Loucy (cell line): ENCODE measurements around the gene ORMDL3.

Experiments
- CTCF ChIP-seq: fragments of 200-600 bp; sonication (generic); conservative IDR thresholded peaks from 2 replicates; pipeline ENCODE4 v1.5.1; 2014; ENCODE audit warnings: mild to moderate bottlenecking, antibody characterized with exemption, low read length
- EZH2phosphoT487 ChIP-seq: fragments of 200-600 bp; IDR thresholded peaks from 2 replicates; pipeline ENCODE4 v1.6.1; 2018; ENCODE audit warnings: antibody characterized with exemption, mild to moderate bottlenecking, moderate library complexity, borderline replicate concordance

- TF ChIP-seq CTCF (no peak), EZH2phosphoT487 (no peak)
These were observed 757 bp downstream of the ORMDL3 start for GRCh38 chr17:39926588-39927100.
